ENCODE results near the gene NAALADL2.

The NAALADL2 gene

DNA sequence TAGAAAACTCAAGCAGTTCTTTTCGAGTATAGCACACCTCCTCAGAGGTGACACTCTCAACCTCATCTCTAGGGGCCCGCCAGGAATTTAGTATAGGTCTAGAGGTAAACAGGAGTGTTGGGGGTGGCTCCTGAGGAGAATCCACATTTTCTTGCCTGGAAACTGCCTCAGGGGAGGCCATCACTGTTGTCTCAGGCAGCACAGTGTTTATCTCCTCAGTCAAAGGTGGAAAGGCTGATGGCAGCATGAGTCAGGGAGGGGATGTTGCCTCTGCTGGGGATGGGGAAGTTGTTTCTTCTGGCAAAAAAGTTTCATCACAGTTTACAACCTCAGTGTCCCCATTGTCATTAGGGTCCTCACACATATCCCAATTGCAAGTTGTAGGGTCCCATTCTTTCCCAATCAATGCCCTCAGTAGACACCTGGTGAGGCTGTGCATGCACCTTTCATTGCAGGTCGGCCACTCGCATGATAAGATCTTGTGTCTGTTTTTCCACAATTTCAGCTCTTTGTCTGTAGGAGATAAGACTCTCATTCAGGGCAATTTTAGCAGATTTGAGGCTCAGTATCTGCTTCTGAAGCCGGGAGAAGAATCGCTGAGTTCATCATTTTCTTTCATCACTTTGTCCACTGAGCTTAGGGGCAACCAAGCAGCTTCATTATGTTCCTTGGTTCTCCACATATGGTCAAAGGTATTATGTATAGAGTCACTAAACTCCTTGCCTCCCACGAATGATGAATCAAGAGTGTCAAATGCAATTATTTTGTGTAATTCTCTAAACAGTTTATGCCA, 25.8 kb downstream of the NAALADL2 start:
- no peak for DNase-seq (ENCODE audit: low read depth in 3 of 3, low spot score in 1 of 3)

DNA sequence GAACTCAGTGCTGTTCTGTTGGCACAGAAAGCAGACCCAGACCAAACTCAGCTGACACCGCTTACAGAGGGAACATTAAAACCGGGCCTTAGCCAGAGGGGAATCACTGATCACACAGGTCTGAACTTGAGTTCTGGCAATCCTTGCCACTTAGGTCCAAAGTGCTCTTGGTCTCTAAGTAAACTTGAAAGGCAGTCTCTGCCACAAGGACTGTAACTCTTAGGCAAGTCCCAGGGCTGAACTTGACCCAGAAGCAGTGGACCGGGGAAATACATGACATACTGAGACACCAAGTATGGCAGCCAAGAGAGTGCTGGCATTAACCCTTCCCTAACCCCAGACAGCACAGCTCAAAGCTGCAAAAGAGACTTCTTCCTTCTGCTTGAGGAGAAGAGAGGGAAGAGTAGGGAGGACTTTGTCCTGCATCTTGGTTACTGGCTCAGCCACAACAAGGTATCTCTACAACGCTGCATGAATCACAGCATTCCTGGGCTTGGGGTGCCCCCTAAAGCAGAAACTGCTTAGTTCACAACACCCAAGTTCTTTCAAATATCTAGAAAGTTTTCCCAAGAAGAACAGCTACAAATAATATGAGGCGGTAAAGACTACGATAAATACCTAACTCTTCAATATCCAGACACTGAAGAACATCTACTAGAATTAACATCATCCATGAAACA, 32.5 kb downstream of the NAALADL2 start:
- DNase-seq (ENCODE audit: low read depth in 3 of 3, low spot score in 1 of 3): no peak

DNA sequence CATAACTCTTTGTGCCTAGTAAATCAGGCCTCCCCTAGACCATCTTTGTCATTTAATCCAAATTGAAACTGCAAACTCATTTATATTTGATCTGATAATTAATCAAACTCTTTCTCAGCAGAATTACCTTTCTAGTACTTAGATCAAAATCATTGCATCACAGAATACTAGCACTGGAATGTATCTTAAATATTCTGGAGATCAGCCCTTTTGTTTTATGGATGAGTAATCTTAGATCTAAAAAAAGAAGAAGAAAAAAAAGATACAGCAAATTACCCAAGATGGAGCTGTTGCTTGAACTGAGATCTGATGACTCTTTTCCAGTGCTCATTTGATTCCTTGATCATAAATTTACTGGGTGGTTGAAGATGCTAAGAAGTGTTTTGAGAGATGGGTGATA, 47.9 kb downstream of the NAALADL2 start:
- no peak for DNase-seq (ENCODE audit: low read depth in 3 of 3, low spot score in 1 of 3)

DNA sequence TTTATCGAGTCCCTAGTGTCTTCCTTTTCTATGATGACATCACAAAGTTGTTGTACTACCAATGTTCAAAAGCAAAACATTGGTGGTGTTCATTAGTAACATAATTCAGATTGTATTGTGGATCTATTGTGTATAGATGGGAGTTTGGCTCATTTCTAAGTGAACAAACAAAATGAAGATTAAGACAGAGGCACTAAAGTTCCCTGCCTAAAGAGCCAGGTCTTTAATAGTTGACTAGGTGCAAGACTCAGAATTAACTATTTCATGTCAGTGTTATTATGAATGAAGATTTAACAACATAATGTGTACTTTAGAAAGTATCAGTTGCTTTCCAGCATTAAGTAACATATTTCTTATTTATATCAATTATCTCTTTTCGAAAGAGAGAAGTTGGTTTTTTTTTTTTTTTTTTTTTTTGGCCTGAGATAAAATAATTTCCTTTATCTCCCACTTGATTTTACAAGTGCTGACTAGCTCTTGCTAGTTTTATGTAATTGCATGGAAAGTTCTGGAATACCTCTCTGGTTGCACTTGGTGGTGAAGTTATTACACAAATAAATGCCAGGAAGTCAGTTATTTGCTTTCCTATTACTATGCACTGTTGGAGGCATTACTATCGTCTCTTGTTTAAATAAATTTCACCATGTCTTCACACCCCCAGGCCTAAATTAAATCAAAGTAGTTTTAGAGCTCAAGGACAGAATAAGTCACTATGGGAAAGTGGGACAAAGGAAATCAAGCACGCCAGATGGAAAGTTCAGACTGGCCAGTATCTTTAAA, 48.7 kb downstream of the NAALADL2 start:
- no peak for DNase-seq (ENCODE audit: low read depth in 3 of 3, low spot score in 1 of 3)

DNA sequence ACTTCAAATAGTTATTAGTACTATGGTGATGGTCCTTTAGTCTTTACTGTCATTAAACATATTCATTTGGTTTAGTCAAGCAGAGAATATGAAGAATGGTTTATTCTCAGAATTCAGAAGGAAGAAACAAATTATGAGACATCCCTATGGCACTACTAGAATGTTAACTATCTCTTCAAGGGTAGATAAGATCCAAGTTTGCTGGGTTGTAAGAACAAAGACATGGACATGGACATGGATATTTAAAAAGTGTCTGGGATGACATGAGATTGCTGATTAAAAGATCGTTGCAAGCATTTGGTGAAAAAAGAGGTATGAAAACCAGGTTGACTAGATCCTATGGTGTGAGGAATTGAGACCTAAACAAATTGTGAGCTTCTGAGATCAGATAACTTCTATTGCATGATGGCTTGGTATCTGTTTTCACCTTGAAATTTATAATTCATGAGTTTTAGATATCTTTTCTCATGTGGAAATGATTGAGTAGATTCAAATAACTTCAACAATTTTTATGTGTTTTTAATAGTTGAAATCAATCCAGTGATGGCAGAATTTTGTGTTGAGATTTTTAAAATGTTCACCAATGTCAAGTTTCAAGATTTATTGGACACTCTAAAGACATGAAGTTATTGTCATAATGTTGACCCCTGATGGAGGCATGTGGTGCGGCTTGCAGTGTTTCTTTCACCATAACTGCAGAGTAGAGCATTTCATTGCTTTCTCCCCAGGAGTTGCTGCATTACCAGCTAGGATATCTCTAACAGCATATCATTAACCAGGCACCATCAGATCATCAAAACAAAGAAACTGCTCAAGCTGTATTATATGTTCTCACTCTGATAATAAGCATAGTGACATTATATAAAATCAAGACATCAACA, 72.6 kb downstream of the NAALADL2 start:
- DNase-seq (ENCODE audit: low read depth in 3 of 3, low spot score in 1 of 3): no peak

DNA sequence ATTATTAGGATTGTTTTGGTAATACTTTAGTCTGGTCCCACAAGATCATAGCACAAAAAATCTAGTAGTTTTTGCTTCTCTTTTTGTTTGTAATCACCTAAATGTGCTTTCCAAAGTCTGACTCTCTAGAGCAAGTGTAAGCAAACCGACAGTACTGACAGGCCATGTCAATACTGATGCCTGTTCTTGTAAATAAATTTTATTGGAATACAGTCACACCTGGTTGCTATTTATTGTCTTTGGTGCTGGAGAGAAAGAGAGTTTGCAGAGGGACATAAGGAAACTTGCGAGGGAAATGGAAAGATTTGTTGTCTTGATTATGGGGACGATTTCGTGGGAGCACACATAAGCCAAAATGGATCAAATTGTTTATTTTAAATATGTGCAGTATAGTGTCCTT, 77.5 kb downstream of the NAALADL2 start:
- no peak for DNase-seq (ENCODE audit: low read depth in 3 of 3, low spot score in 1 of 3)

DNA sequence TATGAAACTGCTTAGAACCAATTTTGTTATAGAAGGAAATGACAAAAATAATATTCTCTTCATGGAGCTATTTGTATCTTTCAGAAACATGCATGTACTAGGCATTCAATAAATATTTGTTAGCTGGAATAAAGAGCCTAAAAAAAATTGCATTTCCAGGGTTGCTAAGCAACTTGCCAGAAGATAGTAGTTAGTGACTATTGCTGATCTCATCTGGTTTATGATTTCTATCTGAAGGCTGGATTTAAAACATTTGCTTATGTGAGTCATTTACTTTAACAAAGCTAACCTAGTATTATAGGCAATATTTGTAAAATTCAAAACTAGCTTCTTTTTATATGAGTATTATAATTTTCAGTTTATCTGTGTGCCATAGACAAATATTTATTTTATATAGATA, 78.3 kb downstream of the NAALADL2 start:
- no peak for DNase-seq (ENCODE audit: low read depth in 3 of 3, low spot score in 1 of 3)

DNA sequence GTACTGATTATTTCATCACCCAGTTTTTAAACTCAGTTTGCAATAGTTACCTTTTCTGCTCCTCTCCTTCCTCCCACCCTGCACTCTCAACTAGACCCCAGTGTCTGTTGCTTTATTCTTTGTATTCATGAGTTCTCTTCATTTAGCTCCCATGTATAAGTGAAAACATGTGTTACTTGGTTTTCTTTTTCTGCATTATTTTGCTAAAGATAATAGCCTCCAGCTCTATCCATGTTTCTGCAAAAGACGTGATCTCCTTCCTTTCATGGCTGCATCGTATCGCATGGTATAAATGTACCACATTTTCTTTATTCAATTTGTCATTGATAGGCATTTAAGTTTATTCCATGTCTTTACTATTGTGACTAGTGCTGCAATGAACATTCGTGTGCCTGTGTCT, 79.0 kb downstream of the NAALADL2 start:
- no peak for DNase-seq (ENCODE audit: low read depth in 3 of 3, low spot score in 1 of 3)

DNA sequence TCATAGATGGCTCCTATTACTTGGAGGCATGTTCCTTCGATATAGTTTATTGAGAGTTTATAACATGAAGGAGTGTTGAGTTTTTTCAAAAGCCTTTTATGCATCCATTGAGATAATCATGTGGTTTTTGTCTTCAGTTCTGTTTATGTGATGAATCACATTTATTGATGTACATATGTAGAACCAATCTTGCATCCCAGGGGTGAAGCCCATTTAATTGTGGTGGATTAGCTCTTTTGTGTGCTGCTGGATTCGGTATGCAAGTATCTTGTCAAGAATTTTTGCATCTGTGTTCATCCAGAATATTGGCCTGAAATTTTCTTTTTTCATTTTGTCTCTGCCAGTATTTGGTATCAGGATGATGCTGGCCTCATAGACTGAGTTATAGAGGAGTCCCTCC, 81.0 kb downstream of the NAALADL2 start:
- no peak for DNase-seq (ENCODE audit: low read depth in 3 of 3, low spot score in 1 of 3)

DNA sequence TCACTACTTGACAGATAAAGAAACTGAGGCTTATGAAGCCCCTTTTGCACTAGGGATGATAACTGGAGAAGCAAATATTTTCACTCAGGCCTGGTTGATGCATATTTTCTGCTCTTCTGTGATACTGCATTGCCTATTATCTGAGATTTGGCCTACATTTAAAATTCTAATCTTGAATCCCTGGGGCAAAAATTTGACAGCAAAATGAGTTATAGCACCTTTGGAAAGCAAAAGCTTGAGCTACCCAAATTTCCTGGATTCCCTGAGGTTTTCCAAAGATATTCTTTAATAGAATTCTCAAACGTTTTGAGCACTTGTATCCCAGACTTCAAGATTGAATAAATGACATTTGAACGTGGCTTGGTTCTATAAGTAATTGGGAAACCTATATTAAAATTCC, 86.1 kb downstream of the NAALADL2 start:
- no peak for DNase-seq (ENCODE audit: low read depth in 3 of 3, low spot score in 1 of 3)

DNA sequence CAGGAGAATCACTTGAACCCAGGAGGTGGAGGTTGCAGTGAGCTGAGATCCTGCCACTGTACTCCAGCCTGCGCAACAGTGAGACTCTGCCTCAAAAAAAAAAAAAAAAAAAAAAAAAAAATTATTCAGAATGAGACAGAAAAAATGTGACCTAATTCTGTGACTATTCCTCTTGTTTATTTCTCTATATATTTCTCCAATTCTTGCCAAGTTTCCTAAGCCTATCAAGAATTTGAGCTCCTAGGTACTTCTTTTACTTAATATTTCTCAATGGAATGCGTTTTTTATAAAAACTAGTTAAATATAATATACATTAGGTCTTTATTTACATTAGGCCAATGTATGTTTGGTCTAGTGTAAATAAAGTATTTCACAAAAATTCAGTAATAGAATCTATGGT, 86.8 kb downstream of the NAALADL2 start:
- no peak for DNase-seq (ENCODE audit: low read depth in 3 of 3, low spot score in 1 of 3)

DNA sequence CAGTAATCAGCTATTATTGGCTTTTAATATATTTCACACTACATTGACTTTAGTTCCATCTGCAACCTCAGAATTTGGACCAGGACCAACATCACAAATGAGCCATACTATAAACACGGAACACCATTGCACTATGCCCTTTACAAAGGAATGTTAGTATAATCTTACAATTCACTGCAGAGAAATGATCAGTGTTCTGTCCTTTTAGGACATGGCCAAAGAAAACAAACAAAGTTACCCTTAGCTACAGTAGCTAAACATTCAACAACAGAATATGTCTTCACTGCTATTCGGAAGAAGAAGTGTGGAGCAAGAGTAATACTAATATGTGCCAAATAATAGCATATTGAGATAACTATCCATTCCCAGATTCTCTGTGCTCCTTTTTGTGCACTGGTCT, 90.4 kb downstream of the NAALADL2 start:
- DNase-seq (ENCODE audit: low read depth in 3 of 3, low spot score in 1 of 3): no peak

DNA sequence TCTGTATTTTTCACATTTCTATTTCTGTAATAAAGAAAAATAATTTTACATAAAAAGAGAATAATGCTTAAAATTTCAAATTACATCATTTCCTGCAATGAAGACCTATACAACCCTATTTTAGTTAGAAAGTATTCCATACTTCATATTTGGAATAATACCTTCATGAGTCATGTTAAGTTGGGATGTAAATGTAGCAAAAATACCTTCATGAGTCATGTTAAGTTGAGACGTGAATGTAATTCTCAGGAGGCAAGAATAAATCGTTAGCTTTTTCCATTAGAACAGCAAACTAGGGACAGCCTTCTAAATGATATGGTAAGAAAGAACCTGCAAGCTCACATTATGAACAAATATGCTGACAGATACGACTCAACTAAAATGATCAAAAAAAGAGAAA, 91.9 kb downstream of the NAALADL2 start:
- no peak for DNase-seq (ENCODE audit: low read depth in 3 of 3, low spot score in 1 of 3)

DNA sequence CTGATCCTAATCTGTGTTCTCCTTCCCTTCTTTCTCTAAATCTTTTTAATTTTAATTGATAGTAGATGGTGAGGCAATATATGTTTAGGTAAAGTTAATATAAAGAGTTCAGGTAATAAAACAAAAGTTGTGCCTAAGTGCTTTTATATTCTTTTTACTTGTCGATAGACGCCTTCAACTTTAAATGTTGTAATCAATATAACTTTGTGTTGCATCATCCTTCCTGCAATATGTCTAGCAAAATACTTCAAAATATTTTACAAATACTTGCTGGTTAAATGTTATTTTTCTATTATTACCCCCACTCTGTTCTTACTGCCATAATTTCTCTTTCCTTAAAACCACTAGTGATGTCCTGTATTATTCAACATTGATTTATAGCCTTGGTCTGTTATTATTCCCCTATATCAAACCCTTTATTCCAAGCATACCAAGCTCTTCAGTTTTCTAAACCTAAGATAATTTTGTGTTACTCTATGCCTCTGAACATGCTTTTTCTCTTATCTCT, 92.4 kb downstream of the NAALADL2 start:
- no peak for DNase-seq (ENCODE audit: low read depth in 3 of 3, low spot score in 1 of 3)

DNA sequence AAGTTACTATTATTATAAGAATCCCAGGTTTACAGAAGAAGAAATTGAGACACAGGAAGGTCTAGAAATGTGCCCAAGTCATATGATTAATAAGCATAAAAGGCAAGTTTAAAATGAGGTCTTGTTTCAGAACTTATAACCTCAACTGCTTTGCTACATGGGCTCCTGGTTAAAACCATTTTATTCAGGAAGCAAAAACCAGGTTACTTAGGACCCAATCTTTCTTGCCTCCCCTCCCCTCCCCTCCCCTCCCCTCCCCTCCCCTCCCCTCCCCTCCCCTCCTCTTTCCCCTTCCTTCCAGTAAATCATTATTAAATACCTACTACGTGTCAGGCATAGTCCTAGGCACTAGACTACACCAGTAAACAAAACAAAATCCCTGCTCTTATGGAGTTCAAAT, 93.9 kb downstream of the NAALADL2 start:
- DNase-seq (ENCODE audit: low read depth in 3 of 3, low spot score in 1 of 3): no peak

DNA sequence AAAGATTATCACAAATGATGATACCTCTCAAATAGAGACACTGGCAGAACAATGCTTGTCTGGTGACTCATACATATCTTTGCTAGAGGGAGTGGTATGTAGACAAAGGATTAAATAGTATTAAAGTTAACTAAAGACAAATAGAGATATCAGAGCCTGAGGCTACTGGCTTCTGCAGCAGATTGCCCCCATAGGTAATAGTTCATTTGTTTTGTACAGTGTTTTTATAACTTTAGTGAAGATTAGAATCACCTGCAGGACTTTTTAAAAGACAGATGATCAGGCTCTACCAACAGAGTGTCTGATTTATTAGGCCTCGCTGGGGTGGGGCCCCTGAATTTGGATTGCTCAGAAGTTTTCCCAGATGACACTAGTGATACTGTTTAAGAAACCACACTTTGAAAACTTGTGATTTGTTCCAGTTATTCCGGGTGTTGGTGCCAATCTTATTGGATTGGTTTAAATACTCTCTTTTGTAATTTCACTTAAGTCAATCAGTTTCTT, 96.4 kb downstream of the NAALADL2 start:
- no peak for DNase-seq (ENCODE audit: low read depth in 3 of 3, low spot score in 1 of 3)

DNA sequence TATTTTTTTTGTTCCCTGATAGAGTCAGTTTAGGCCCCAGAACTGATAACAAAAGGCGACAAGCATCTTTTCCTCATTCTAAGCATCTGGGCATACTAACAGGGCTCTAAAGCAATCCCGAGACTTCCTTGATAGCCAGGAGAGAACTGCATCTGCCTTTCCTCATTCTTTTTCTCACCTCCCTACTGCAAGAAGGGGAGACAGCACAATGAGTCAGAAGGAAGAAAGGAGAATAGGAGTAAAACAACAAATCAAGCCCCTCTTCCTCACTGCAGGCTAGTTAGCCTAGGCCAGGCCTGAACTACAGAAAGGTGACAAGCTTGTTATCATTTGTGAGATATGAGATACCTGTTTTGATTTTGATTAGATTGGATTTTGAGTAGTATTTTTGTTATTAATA, 97.9 kb downstream of the NAALADL2 start:
- DNase-seq (ENCODE audit: low read depth in 3 of 3, low spot score in 1 of 3): no peak

DNA sequence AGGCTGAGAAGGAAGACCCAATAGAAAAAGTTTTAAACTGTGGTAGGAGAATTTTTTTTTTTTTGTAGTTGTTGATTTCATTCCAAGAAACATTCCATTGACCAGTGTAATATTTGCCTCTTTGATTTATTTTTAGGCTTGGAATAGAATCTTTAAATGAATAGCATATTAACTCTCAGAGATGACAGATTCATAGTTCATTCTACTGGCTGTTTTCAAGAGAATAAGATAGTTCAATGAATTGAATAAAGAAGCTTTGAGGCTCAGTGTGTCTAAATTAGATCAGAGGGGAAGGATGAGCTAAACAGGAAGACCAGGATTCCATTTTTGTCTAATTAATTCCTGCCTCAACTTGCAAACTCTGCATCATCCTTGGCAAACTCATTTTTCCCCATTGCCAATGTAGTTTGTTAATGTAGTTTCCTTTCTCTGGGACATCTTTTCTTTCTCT, 98.4 kb downstream of the NAALADL2 start:
- no peak for DNase-seq (ENCODE audit: low read depth in 3 of 3, low spot score in 1 of 3)

DNA sequence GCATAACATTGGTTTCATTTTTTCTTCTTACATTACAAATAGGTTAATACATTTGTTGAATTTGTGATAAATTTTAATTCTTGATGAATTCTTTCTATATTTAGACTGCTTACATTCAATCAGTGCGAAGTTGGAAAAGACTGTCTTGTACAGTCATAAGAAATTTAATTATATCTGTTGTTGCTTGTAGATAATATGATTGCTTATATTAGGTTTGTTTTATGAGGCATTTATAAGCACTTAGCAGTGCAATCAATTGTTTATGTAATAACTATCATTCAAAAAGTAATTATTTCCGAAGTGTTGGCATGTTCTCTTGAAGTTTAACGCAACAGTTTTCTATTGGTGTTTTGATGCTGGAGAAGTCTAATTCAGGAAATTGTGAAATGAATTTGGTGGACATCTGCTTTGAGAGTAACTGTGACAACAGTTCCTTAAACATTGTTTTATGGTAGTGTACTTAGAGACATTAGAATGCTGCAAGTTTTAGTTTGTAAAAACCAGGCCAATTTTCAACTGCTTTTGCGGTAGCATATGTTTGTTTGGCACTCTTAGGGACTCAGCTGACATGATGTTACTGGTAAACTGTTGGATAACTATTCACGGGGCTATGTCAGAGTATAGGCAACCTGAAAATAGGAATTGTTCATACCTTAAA, 99.7 kb downstream of the NAALADL2 start:
- DNase-seq (ENCODE audit: low read depth in 3 of 3, low spot score in 1 of 3): no peak

DNA sequence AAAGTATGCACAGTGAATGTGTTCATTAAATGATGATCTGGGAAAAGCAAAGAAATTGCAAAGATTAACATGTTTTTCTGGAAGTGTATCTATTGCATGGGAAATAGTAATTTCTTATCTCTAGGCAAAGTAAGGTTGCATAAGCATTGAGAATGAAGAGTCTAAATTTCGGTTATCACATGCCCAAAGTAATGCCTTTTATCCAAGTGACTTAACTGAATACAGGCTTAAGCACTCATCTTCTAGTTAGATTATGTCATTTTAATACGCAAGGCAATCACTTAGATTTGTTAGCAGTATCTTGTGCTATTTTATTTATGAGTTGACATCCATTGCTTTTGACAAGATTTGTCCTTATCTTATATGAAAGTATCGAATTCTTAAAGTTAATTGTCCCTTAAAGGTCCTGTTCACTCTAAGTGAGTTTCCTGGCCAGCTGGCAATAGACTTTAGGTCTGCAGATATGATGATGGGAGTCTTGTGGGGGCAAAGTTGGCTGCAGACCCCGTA, 100.5 kb downstream of the NAALADL2 start:
- no peak for DNase-seq (ENCODE audit: low read depth in 3 of 3, low spot score in 1 of 3)

All from stimulated activated CD4-positive, alpha-beta T cell treated with anti-CD3 and anti-CD28 coated beads, TNF-alpha, amount 100 ng/mL, for 1 hour (primary cell).